Activated CD4-positive, alpha-beta T cell treated with anti-CD3 and anti-CD28 coated beads, Interleukin-2, amount 10 ng/mL, durations not matched to agents 24 days and 14 days (primary cell): Measurements from ENCODE around the gene DUSP10. TPM values are rescaled to one million over a fixed set of nuclear protein-coding genes. Genes with fewer than 3 reads are reported as not detected.

Experiments
- DNase-seq: peaks from one replicate; pipeline ENCODE4 v3.0.0; 2022
- H3K27ac Mint-ChIP-seq: one replicate; pipeline ENCODE4 v1.8.0; 2022; ENCODE audit warnings: mild to moderate bottlenecking, mixed read lengths
- H3K27me3 Mint-ChIP-seq: one replicate; pipeline ENCODE4 v1.8.0; 2022; ENCODE audit warnings: mixed read lengths
- H3K36me3 Mint-ChIP-seq: one replicate; pipeline ENCODE4 v1.8.0; 2022; ENCODE audit warnings: low read depth, mild to moderate bottlenecking, mixed read lengths
- H3K4me1 Mint-ChIP-seq: one replicate; pipeline ENCODE4 v1.8.0; 2021; ENCODE audit warnings: mixed read lengths
- H3K4me3 Mint-ChIP-seq: one replicate; pipeline ENCODE4 v1.8.0; 2022; ENCODE audit warnings: mild to moderate bottlenecking, moderate library complexity, mixed read lengths
- H3K9me3 Mint-ChIP-seq: one replicate; pipeline ENCODE4 v1.8.0; 2021; ENCODE audit warnings: mixed read lengths
- intact Hi-C: fragments of 100-400 bp; cut with micrococcal nuclease; formaldehyde crosslinking; loops from one replicate; pipeline ENCODE4 v1.15.1; 2023
- total RNA-seq: library from RNA; stranded (reverse); gene quantifications from 2 replicates; pipeline ENCODE4 v1.2.3, GENCODE V29; 2022

Gene DUSP10
- total RNA-seq, 1 donor from 2014 or later, result 13.5 TPM

DNA sequence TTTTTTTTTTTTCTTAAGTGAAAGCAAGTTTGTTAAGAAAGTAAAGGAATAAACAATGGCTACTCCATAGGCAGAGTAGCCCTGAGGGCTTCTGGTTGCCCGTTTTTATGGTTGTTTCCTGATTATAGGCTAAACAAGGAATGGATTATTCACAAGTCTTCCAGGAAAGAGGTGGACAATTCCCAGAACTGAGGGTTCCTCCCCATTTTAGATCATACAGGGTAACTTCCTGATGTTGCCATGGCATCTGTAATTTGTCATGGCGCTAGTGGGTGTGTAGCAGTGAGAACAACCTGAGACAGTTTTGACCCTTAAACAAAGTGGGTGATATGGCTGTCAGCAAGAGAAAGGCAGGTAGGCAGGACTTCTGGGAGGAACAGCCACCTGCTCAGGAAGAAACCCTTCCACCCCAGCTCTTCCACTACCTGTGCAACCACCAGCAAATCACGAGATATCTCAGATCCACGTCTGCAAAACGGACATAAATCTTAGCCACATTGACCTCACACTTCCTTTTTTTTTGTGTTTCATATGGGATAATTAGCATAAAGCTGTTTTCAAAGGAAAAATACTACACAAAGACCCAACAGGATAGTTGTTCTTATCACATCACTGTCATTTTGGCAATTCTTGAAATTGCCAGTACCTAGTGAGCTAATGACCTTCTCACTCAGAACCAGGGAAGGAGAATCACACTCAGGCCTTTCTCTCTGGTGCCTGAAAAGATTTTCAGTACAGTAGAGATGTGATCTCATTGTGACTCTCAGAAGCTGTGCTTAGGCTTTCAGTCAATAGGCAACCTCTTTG, 34.8 kb upstream of the DUSP10 start:
- no peaks in the 10 kb centered on the region for H3K36me3 Mint-ChIP-seq
- H3K4me1 Mint-ChIP-seq, result peaks cover 74% of the 10 kb centered on the region
- peak overlapping the region; percentile 90 for H3K27ac Mint-ChIP-seq
- H3K9me3 Mint-ChIP-seq, result peaks cover 3% of the 10 kb centered on the region
- peak; percentile 69 for DNase-seq
- intact Hi-C loops, result loop anchor here (1.0 to 5.0 kb wide), 12 partner anchors 18 to 876 kb away; partner anchors contain the start of gene DUSP10
- H3K4me3 Mint-ChIP-seq, result peak overlapping the region; percentile 10
- H3K27me3 Mint-ChIP-seq, result no peaks in the 10 kb centered on the region

DNA sequence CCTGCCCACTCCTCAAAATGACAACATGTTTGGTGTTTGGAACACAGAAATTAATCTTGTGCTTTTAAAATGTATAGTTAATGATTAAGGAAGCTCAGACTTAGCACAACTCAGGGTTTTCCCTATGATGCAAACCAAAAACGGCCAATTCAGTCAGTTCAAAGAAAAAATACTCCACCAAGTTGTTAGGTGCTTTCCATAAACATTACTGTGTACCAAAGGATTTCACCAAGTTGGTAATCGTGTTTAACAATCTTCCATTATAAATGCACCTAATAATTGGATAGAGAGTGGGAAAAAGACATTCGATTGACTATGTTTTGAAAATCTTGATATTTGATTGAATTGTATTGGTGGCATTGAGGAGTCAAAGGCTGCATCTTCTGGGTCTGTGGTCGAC, 33.3 kb upstream of the DUSP10 start:
- H3K4me1 Mint-ChIP-seq, result peaks cover 61% of the 10 kb centered on the region
- H3K9me3 Mint-ChIP-seq, result peaks cover 3% of the 10 kb centered on the region
- H3K27ac Mint-ChIP-seq, result peak overlapping the region; percentile 90
- H3K36me3 Mint-ChIP-seq, result no peaks in the 10 kb centered on the region
- no peak for DNase-seq
- peak overlapping the region; percentile 65 for H3K4me3 Mint-ChIP-seq
- intact Hi-C loops, result loop anchor here (5.0 kb wide), 1 partner anchor 877 kb away; no protein-coding TSS in a partner anchor
- H3K27me3 Mint-ChIP-seq, result no peaks in the 10 kb centered on the region

DNA sequence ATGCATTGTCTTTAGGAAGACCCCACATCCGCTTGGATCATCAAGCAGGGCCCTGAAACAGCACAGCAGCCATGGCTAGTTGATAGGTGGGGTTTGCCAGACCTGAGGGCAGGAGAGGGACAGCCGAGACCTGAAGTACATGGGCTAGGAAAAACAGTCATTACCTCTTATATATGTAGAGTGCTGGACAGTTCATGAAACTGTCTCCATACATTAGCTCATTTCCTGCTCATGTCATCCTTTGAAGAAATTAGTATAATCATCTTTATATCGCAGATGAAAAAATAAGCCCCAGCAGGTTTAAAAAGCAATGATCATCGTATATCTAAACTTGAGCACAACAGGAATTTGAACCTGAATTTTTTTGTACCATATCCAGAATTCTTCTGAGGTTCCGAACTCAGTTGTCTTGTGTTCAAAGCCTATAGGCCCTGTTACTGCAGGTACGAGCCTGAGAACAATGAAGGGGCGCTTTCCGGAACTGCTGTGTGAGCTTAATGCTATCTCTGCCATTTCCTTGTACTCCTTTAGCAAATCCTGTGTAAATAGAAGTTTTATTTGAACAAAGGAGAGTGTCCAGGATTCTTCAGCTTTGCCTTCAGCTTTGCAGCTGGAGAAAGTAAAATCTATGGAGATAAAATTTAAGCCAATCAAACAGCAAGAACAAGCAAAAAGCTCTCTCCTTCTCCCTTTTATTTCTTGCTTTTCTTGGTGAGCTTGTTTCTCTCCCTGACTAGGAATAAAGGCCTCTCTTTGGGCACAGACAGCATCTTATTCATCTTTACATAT, 32.4 kb upstream of the DUSP10 start:
- Mint-ChIP-seq H3K4me3 (no peak overlapping the region), H3K36me3 (peaks cover 2% of the 10 kb centered on the region), H3K27ac (peak overlapping the region; percentile 52), H3K9me3 (peaks cover 7% of the 10 kb centered on the region), H3K4me1 (peaks cover 57% of the 10 kb centered on the region), H3K27me3 (no peaks in the 10 kb centered on the region)
- intact Hi-C loops, result no loop called here
- no peak for DNase-seq

DNA sequence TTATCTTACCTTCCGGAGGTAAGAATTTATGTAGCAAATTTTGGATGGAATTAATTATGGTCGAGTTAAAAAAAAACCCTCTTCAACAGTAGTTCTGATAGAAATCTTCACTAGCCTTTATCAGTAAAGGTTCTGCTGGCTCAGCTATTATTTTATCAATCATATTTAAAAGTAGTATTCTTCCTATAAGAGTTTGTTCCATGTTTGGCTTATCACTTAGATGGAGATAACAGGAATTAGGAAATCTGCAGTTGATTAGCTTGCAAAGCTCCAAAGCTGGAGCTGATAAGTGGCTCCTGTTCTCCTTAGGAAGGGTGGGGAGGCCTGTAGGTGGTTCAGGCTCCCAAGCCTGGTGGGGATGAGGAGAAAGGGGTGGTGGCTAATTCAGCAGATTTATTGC, 31.5 kb upstream of the DUSP10 start:
- Mint-ChIP-seq H3K9me3 (peaks cover 7% of the 10 kb centered on the region), H3K27me3 (no peaks in the 10 kb centered on the region), H3K36me3 (peaks cover 2% of the 10 kb centered on the region), H3K4me1 (peaks cover 55% of the 10 kb centered on the region), H3K4me3 (no peak overlapping the region), H3K27ac (no peak overlapping the region)
- intact Hi-C loops, result no loop called here
- no peak for DNase-seq

DNA sequence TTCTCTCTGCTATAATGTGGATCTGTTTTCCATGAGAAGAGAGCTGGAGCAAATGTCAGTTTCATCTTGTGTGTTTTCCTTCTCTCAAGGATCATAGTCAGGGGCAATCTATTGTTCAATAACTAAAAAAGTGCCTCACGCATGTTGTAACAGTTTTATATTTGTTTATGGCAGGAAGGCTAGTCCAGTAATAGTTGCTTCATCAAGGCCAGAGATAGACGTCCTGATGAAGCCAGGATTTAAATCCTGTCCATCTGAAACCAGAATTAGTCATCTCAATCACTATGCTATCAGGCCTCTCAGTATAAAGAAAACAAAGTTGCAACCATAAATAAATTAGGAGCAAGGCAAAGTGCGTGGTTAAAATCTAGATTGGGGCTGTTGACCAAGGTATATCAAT, 30.2 kb upstream of the DUSP10 start:
- peaks cover 12% of the 10 kb centered on the region for H3K9me3 Mint-ChIP-seq
- intact Hi-C loops, result no loop called here
- H3K27me3 Mint-ChIP-seq, result no peaks in the 10 kb centered on the region
- no peak for DNase-seq
- no peak overlapping the region for H3K4me3 Mint-ChIP-seq
- H3K4me1 Mint-ChIP-seq, result peaks cover 47% of the 10 kb centered on the region
- H3K27ac Mint-ChIP-seq, result no peak overlapping the region
- H3K36me3 Mint-ChIP-seq, result peaks cover 2% of the 10 kb centered on the region

DNA sequence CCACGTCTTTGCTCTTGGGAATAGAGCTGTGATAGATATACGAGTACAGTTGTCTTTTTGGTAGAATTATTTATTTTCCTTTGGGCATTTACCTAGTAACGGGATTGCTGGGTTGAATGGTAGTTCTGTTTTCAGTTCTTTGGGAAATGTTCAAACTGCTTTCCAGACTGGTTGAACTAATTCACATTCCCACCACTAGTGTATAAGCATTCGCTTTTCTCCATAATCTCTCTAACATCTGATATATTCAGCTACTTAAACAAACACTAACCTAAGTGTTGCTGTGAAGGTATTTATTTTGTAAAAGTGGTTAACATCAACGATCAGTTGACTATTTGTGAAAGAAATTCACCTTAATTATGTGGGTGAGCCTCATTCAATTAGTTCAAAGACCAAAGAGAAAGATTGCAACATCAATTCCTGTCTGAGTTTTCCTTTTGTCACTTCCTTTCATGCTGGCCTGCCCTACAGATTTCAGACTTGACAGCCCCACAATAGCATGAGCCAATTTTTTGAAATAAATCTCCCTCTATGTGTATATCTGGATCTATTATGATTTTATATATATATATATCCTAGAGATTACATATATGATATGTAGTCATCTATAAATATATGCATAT, 26.7 kb upstream of the DUSP10 start:
- Mint-ChIP-seq H3K27ac (peak overlapping the region; percentile 46), H3K36me3 (peaks cover 2% of the 10 kb centered on the region), H3K9me3 (peaks cover 14% of the 10 kb centered on the region), H3K4me1 (peaks cover 26% of the 10 kb centered on the region), H3K27me3 (no peaks in the 10 kb centered on the region), H3K4me3 (no peak overlapping the region)
- intact Hi-C loops, result no loop called here
- no peak for DNase-seq

DNA sequence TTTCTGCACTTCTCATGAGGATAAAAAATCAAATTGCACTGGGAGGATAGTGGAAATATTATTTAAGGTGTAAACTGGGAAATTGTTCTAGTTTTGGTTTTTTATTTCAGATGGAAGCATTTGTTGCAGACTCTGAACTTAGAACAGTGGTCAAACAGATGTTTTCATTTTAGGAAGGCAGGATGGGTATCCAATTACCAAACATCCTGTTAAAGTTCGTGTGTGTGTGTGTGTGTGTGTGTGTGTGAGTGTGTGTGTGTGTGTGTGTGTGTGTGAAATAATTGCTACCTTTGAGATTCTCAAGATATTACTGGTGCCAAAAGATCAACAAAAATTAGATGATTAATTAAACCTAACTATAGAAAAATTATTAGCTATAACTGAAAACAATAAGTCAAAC, 24.3 kb upstream of the DUSP10 start:
- H3K27me3 Mint-ChIP-seq, result no peaks in the 10 kb centered on the region
- no peak overlapping the region for H3K27ac Mint-ChIP-seq
- H3K4me3 Mint-ChIP-seq, result no peak overlapping the region
- H3K36me3 Mint-ChIP-seq, result peaks cover 2% of the 10 kb centered on the region
- H3K4me1 Mint-ChIP-seq, result peaks cover 33% of the 10 kb centered on the region
- no peak for DNase-seq
- intact Hi-C loops, result no loop called here
- H3K9me3 Mint-ChIP-seq, result peaks cover 14% of the 10 kb centered on the region

DNA sequence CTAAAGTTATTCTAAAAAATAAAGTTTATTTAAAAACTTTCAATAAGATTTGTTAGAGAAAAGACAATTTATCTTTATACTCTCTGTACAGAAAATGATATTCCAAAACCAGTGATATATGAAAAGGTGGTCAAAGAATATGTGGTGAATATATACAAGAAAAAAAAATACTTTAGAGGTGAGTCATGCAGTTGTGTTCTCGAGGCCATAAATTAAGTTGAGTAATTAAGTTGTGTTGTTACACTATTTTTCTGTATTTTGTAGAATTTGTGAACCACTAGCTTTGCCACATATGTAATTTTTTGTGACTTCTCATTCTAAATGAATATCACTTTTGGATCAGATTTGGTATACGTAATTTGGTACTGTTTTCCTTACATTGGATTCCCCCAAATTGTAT, 23.6 kb upstream of the DUSP10 start:
- H3K27me3 Mint-ChIP-seq, result no peaks in the 10 kb centered on the region
- intact Hi-C loops, result no loop called here
- no peak for DNase-seq
- H3K4me1 Mint-ChIP-seq, result peaks cover 38% of the 10 kb centered on the region
- H3K9me3 Mint-ChIP-seq, result peaks cover 14% of the 10 kb centered on the region
- no peak overlapping the region for H3K4me3 Mint-ChIP-seq
- H3K27ac Mint-ChIP-seq, result no peak overlapping the region
- H3K36me3 Mint-ChIP-seq, result peaks cover 2% of the 10 kb centered on the region

DNA sequence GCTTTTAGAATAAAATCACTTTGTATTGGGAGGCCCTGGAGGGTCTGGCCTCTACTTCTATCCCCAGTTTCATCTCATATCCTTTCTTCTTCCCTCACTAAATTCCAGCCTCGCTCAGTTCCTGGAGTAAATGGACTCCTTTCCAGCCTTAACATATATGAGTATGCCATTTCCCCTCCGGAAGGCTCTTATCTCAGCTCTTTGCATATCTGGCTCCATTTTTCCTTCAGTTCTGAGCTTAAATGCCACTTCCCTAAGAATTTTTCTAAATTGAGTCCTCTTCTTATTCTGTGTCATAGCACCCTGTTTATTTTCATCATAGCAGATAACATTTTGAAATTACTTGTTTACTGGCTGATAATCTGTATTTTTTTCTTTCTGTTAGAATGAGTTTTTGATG, 20.2 kb upstream of the DUSP10 start:
- intact Hi-C loops, result no loop called here
- Mint-ChIP-seq H3K27me3 (no peaks in the 10 kb centered on the region), H3K9me3 (peaks cover 5% of the 10 kb centered on the region), H3K4me1 (peaks cover 46% of the 10 kb centered on the region), H3K4me3 (no peak overlapping the region), H3K27ac (no peak overlapping the region), H3K36me3 (no peaks in the 10 kb centered on the region)
- DNase-seq, result no peak

DNA sequence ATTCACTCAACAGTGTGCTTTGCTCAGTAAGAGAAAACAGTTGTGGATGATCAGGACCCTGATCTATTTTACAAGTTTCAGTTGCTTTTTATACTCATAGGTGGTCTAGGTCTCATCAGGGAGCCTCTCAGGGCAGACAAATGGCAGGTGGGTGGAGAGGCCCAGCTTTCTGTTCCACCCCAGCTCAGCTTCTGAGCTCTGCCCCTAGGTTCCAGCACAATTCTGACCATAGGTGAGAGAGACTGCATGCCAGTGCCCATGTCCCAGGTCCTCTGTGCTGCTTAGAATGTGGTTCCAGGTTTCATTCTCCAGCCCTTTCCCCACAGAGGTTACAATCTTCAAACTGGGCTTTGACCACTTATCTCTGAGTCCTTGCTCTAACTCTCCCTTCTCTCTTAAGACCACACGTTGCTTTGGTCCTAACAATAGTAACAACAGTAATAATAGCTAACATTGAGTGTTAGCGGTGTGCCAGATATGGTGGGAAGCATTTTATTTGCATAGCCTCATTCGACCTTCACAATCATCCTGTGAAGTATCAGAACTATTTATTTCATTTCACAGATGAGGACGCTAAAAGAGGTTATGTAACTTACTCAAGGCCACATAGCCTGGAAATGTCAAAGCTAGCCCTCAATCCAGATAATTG, 19.6 kb upstream of the DUSP10 start:
- Mint-ChIP-seq H3K36me3 (no peaks in the 10 kb centered on the region), H3K9me3 (peaks cover 6% of the 10 kb centered on the region), H3K27me3 (no peaks in the 10 kb centered on the region), H3K27ac (no peak overlapping the region), H3K4me1 (peaks cover 49% of the 10 kb centered on the region), H3K4me3 (no peak overlapping the region)
- no peak for DNase-seq
- intact Hi-C loops, result no loop called here

DNA sequence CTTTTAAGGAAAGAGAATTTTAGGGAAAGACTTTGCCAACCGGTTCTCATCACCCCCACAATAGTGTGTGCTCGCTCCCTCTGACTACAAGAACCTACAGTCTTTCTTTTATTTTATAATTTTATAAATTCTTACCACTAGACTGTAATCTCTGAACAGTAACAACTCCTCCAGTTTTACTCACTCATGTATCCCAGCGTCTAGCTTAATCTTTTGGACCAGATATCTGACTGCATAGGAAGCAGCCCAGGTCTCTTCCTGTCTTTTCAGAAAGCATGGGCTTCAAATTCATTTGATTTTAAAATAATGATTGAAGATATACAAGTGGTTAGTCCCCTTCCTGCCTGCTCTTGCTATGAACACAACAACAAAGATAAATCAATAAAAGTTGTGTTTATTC, 19.0 kb upstream of the DUSP10 start:
- no peak for DNase-seq
- Mint-ChIP-seq H3K4me1 (peaks cover 51% of the 10 kb centered on the region), H3K9me3 (peaks cover 11% of the 10 kb centered on the region), H3K27me3 (no peaks in the 10 kb centered on the region), H3K27ac (no peak overlapping the region), H3K4me3 (no peak overlapping the region), H3K36me3 (peaks cover 3% of the 10 kb centered on the region)
- intact Hi-C loops, result no loop called here

DNA sequence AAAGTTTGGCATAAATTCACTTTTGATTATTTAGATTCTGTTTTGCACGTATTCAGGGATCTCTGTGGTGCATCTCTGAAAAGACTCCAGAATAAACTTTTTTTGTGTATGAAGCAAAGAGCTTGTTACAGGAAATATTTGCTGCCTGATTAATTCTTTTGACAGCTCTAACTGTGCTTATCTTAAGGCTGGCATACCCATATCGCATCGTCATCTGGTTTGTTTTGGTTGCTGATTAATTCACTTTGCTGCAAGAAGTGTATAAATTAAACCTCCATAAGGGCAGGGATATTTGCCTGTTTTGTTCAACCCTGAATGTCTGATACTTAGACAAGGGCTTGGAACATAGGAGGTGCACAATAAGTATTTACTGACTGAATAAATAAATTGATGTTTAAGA, 17.5 kb upstream of the DUSP10 start:
- Mint-ChIP-seq H3K4me1 (peaks cover 62% of the 10 kb centered on the region), H3K27ac (no peak overlapping the region), H3K4me3 (no peak overlapping the region), H3K27me3 (no peaks in the 10 kb centered on the region), H3K36me3 (peaks cover 10% of the 10 kb centered on the region), H3K9me3 (peaks cover 18% of the 10 kb centered on the region)
- intact Hi-C loops, result no loop called here
- DNase-seq, result no peak

DNA sequence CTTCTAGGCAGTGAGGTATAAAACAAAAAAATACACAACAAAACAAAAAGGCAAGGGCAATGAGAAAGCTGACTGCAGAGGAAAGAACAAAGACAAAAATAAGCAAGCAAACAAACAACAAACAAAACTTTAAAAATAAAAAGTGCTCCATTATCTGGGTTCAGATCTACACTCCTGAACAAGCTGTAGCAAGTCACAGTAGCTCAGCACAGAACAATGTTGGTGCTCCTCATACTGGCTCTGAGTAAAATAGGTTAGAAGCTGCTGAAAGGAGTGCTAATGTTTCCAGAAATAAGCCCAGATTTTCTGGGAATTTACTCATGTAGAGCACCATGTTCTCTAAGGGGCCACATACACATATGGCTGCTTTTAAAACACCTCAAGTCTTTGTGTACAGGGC, 16.6 kb upstream of the DUSP10 start:
- H3K4me3 Mint-ChIP-seq, result no peak overlapping the region

More for the DNA sequence above, 16.6 kb upstream of the DUSP10 start:
- peaks cover 21% of the 10 kb centered on the region for H3K9me3 Mint-ChIP-seq
- peaks cover 70% of the 10 kb centered on the region for H3K4me1 Mint-ChIP-seq
- peaks cover 15% of the 10 kb centered on the region for H3K36me3 Mint-ChIP-seq
- intact Hi-C loops, result no loop called here
- H3K27me3 Mint-ChIP-seq, result no peaks in the 10 kb centered on the region
- DNase-seq, result no peak
- no peak overlapping the region for H3K27ac Mint-ChIP-seq
